Ramos (cell line): ENCODE data around the gene CNTD1.

Experiments
- in situ Hi-C: fragments of 300-500 bp; cut with MboI; formaldehyde crosslinking; loops from one replicate; pipeline ENCODE4 v1.14.3; 2022; ENCODE audit warnings: low sequenced_read_pairs; ENCODE audit not compliant: unreplicated experiment

CNTD1 gene

GRCh38 chr17:42798383-42799380 lies at the start of gene CNTD1, which contains the start of gene COA3:
CNTD1 (plus strand) TSS chr17:42798861; CDS start chr17:42799068, 207 bp downstream.
COA3 (minus strand) TSS chr17:42798704; CDS start chr17:42798681, 23 bp downstream.
- in situ Hi-C loops: no loop called here

DNA sequence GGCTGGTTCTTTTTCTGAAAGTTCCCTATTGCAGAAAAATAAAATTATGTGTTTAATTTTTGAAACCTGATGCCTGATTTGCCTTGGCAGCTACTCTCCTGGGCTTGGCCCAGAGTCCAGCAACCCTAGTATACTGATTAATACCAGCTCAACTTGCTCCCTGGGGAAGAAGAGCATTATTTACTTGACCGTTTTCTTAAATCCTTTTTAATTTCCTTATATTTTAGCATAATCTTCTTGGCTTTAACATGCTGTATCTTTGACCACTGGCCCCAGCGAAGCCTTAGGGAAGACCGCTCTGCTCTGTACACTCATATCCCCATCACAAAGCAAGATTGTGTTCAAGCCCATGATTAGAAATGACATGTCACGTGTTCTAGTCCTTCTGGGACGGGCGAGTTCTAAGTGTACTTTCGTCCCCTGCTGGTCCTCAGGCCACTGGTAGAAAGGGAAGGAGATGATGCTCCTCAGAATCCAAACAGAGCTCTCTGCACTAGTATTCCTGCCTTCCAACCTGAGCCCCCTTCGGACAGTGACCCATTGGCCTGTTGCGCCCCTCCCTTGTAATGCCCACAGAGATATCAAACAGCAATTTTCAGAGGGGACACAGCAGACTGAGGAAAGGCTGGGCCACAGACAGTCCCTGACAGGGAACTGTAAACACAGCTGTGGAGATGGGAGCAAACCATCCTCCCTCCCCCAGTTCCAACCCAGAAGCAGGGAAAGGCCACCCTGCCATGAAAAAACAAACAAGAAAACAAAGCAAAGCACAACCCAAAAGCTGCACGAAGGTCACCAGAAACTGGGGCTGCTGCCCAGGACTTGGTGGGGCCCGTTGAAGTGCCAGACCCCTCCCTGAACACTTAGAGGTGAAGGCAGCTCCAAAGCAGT lies 49.5 kb upstream of the CNTD1 start:
- in situ Hi-C loops: loop anchor here (25.0 kb wide), 1 partner anchor 613 kb away; no protein-coding TSS in a partner anchor

DNA sequence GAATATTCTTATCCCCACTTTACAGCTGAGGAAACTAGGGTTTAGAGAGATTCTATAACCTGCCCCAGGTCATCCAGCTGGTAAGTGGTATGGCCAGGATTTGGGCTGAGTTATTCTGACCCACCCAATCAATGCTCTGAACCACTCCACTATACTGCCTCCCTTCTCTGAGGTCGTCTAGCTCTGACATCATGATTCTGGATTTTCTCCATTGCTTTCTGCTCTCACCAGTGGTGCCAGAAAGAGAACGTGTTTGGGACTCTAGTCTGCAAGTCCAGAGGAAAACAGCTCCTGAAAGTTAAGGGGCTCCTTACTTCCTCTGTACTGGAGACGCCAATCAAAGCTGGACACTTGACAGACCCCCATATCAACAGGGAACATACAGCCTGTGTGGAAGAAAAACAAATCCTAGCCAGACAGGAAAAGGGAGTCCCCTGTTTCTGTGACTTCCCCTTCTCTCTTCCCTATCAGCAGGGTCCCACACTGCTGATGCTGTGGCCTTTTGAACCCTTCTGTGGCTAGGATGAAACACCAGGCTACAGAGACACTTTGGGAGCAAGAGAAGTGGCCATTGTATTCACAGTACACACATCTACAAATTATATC lies 47.8 kb upstream of the CNTD1 start:
- in situ Hi-C loops: no loop called here

DNA sequence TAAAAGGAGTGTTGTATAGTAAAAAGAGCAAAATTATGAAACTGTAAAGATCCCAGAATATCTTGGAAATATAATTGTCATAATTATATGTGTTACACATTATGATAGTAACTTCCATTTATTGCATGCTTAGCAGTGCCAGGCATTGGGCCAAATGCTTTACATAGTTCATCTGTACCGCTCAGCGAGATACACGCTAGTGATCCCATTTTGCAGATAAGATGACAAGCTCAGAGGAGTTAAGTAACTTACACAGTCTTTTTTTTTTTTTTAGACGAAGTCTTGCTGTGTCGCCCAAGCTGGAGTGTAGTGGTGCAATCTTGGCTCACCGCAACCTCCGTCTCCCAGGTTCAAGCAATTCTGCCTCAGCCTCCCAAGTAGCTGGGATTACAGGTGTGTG lies 47.0 kb upstream of the CNTD1 start:
- in situ Hi-C loops: no loop called here

DNA sequence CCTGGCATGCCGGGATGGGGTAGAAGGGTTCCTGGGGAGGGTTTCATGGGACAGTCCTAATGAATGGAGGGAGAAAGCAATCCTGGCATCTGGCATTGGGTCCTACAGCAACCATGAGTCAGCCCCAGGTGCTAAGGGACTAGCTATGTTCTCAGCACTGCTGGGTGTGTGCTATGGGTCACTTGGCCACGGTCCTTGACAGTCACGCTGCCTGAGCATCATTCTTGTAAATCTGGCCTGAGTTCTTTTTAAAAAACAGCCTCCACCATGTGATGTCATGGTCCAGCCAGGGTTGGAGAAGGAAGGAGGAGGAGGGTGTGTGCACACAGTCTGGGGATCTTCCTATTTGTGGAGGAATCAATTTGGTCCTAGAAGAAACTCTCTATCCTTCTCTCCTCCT lies 43.9 kb upstream of the CNTD1 start:
- in situ Hi-C loops: no loop called here

- in situ Hi-C loops: loop anchor here (10.0 kb wide), 1 partner anchor 185 kb away; the partner anchor contains the start of gene PSMC3IP
These were observed 38.5 kb upstream of the CNTD1 start for GRCh38 chr17:42759982-42760651.

GRCh38 chr17:42760652-42761581 lies 37.7 kb upstream of the CNTD1 start, which contains the start of gene RAMP2:
RAMP2 (plus strand) TSS chr17:42761227; CDS start chr17:42761262, 35 bp downstream.
- in situ Hi-C loops: loop anchor here (10.0 kb wide), 1 partner anchor 186 kb away; the partner anchor contains the start of gene PSMC3IP

- in situ Hi-C loops: loop anchor here (10.0 kb wide), 1 partner anchor 187 kb away; the partner anchor contains the start of gene PSMC3IP
These were observed 37.0 kb upstream of the CNTD1 start for GRCh38 chr17:42761638-42762037.

GRCh38 chr17:42766124-42766523 lies 32.5 kb upstream of the CNTD1 start:
- in situ Hi-C loops: loop anchor here (10.0 kb wide), 1 partner anchor 191 kb away; the partner anchor contains the start of gene PSMC3IP

DNA sequence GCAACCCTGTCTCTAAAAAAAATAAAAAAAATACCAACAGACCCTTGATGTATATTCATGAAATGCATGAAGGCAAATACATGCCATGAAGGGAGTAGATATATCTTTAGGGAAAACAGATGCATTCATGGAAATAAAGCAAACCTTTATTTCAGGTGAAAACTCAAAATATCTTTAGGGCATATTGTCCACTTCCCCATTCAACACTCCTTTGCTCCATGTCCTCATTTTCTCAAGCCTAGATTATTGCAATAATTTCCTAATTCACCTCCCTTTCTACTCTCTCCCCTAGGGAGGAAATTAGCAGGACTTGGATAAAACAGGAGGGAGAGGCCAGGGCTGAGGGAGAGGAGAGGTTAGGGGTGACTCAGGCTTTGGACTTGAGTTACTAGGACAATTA lies 31.1 kb upstream of the CNTD1 start:
- in situ Hi-C loops: loop anchor here (10.0 kb wide), 1 partner anchor 193 kb away; the partner anchor contains the start of gene PSMC3IP

GRCh38 chr17:42768006-42768405 lies 30.7 kb upstream of the CNTD1 start:
- in situ Hi-C loops: loop anchor here (10.0 kb wide), 1 partner anchor 193 kb away; the partner anchor contains the start of gene PSMC3IP

DNA sequence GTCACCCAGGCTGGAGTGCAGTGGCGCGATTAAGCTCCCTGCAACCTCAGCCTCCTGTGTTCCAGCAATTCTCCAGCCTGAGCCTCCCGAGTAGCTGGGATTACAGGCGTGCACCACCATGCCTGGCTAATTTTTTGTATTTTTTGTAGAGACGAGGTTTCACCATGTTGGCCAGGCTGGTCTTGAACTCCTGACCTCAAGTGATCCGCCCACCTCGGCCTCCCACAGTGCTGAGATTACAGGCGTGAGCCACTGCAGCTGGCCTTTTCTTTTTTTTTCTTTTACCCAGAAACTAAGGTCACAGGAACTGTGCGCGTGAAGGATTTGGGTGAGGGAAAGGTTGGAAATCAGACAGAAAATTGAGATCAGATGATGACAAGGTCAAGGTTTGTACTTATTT lies 28.7 kb upstream of the CNTD1 start:
- in situ Hi-C loops: loop anchor here (10.0 kb wide), 1 partner anchor 195 kb away; the partner anchor contains the start of gene PSMC3IP

DNA sequence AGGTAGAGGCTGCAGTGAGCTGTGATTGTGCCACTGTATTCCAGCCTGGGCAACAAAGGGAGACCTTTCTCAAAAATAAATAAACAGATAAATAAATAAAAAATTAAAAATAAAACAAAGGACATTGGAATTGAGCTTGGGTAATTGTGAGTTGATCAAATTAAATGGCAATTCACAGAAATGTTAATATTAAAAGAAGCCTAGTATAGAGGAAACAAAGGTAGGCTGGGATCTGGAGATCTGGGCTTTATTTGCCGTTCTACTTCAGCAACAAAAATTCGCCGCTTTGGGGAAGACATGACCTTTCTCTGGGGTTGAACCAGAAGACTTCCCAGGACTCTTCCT lies 25.7 kb upstream of the CNTD1 start:
- in situ Hi-C loops: no loop called here

GRCh38 chr17:42773290-42774035 lies 25.2 kb upstream of the CNTD1 start, which contains the start of gene VPS25:
VPS25 (plus strand) TSS chr17:42773449; CDS start chr17:42773476, 27 bp downstream.
- in situ Hi-C loops: no loop called here

DNA sequence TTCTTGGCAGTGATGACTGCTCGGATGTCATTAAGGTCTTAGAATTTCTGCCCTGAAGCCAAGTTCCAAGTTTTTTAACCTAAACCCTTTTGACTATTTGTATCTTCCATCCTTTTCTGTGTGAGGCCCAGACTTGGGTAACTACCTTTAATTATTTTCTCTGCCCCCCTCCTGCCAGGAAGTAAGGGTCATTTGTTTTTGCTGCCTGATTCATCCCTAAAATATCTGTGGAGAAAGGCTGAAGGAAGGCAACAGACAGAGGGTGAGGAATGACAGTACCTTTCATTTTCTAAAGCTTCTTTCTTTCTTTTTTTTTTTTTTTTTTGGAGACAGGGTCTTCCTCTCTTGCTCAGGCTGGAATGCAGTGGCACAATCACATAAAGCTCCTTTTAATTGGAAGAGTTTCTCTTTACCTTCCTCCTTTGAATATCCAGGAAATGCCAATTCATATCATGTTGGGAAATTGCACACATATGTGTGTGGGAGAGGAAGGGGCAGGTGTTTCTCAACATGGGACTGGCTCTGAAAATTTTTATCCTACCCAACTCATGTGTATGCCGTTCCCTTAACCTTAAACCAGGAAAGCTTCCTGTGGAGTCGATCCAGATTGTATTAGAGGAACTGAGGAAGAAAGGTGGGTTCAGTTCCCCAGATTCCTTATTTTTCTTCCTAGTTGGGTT lies 24.5 kb upstream of the CNTD1 start:
- in situ Hi-C loops: no loop called here

DNA sequence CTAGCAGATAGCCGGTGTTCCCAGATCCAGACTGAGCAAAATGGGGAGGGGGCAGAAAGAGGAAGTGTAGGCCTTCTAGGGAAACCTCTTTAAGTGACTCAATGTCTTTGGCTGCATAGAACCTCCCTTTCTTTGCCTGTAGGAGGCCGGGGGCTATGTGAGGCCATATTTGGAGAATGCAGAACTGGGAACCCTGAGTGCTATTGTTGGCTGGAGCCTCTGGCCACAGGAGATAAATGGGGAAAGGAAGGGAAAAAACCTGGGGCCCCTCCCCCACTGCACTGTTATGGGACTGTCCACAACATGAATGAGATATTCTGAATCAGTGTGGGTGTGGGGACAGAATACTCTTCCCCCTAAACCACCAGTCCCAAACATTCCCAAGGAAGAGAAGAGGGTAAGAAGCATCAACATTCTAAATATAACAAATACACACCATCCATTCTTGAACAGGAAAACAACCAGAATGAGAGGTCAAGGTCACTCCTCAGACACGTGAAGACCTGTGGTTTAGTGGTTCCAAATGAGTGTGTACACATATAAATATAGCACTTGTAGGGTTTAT lies 23.0 kb upstream of the CNTD1 start:
- in situ Hi-C loops: no loop called here
